Calu3 (cell line): ENCODE data around the gene WDR36. TPM values are rescaled to one million over a fixed set of nuclear protein-coding genes. Genes with fewer than 3 reads are reported as not detected.

Experiments used
- BruUV-seq: library from RNA; stranded (reverse); fragments of 400-500 nt; replicated peaks from 2 replicates; lab custom pipeline; 2021; lab: Mats Ljungman, UMichigan
- CTCF ChIA-PET: fragments of 300-600 bp; sonication (Branson Sonifier 250); formaldehyde crosslinking; loops from one replicate; lab custom pipeline; 2022; ENCODE audit warnings: antibody characterized with exemption; lab: Charles Lee
- DNase-seq: peaks from one replicate; pipeline ENCODE4 v3.0.0; 2022
- H3K27ac Mint-ChIP-seq: one replicate; pipeline ENCODE4 v1.8.0; 2022; ENCODE audit warnings: mixed read lengths; ENCODE audit not compliant: unreplicated experiment
- H3K27me3 Mint-ChIP-seq: one replicate; pipeline ENCODE4 v1.8.0; 2022; ENCODE audit warnings: mixed read lengths; ENCODE audit not compliant: unreplicated experiment
- H3K36me3 Mint-ChIP-seq: one replicate; pipeline ENCODE4 v1.8.0; 2022; ENCODE audit warnings: mild to moderate bottlenecking, moderate library complexity, mixed read lengths; ENCODE audit not compliant: insufficient read depth, unreplicated experiment
- H3K4me1 Mint-ChIP-seq: one replicate; pipeline ENCODE4 v1.8.0; 2022; ENCODE audit warnings: mild to moderate bottlenecking, low read depth, mixed read lengths; ENCODE audit not compliant: unreplicated experiment
- H3K4me3 Mint-ChIP-seq: one replicate; pipeline ENCODE4 v1.8.0; 2022; ENCODE audit warnings: mild to moderate bottlenecking, low read depth, moderate library complexity, mixed read lengths; ENCODE audit not compliant: unreplicated experiment
- H3K9me3 Mint-ChIP-seq: one replicate; pipeline ENCODE4 v1.8.0; 2022; ENCODE audit warnings: low read depth, mixed read lengths; ENCODE audit not compliant: unreplicated experiment
- CTCF ChIP-seq: fragments of 200-600 bp; IDR thresholded peaks from one replicate; pipeline ENCODE4 v1.8.0; 2022; ENCODE audit warnings: antibody characterized with exemption; ENCODE audit not compliant: unreplicated experiment
- intact Hi-C: fragments of 100-400 bp; cut with micrococcal nuclease; formaldehyde crosslinking; loops from one replicate; pipeline ENCODE4 v1.10.0; 2022; ENCODE audit not compliant: unreplicated experiment
- total RNA-seq: library from RNA; stranded (reverse); gene quantifications from 2 replicates; pipeline ENCODE4 v1.2.3, GENCODE V29; 2022

WDR36 gene
- total RNA-seq, 1 experiment from 2014 or later = 48.7 TPM

GRCh38 chr5:111069839-111070238 is 22.3 kb upstream of the WDR36 start:
- Mint-ChIP-seq H3K27me3 (peaks cover 87% of the 10 kb centered on the region), H3K9me3 (no peaks in the 10 kb centered on the region), H3K36me3 (peaks cover 9% of the 10 kb centered on the region), H3K4me3 (no peak overlapping the region), H3K27ac (no peak overlapping the region), H3K4me1 (peaks cover 20% of the 10 kb centered on the region)
- no TSS peak for BruUV-seq
- intact Hi-C loops = no loop called here
- CTCF ChIA-PET = no interaction called here
- DNase-seq = no peak
- TF ChIP-seq CTCF = no peak

- BruUV-seq = no TSS peak
- Mint-ChIP-seq H3K36me3 (peaks cover 13% of the 10 kb centered on the region), H3K27me3 (peaks cover 85% of the 10 kb centered on the region), H3K9me3 (no peaks in the 10 kb centered on the region), H3K27ac (no peak overlapping the region), H3K4me3 (no peak overlapping the region), H3K4me1 (peaks cover 26% of the 10 kb centered on the region)
- CTCF ChIA-PET = no interaction called here
- intact Hi-C loops = no loop called here
- DNase-seq = no peak
- TF ChIP-seq CTCF = no peak
These were observed 21.6 kb upstream of the WDR36 start for GRCh38 chr5:111070272-111071134.

GRCh38 chr5:111071413-111071812 is 20.7 kb upstream of the WDR36 start, which contains the start of gene TSLP:
Gene TSLP, plus strand, starts transcription at chr5:111071713. Its CDS starts 178 bp downstream, at chr5:111071891.
- Mint-ChIP-seq H3K36me3 (peaks cover 15% of the 10 kb centered on the region), H3K4me1 (peaks cover 32% of the 10 kb centered on the region), H3K9me3 (no peaks in the 10 kb centered on the region), H3K27ac (no peak within 1 kb of the TSS), H3K27me3 (peaks cover 76% of the 10 kb centered on the region), H3K4me3 (peak within 1 kb of the TSS; percentile 84)
- CTCF ChIA-PET = no interaction called here
- no TSS peak for BruUV-seq
- intact Hi-C loops = no loop called here
- no peak for DNase-seq
- TF ChIP-seq CTCF = no peak

GRCh38 chr5:111072949-111073682 is 19.0 kb upstream of the WDR36 start:
- intact Hi-C loops = no loop called here
- no peaks in the 10 kb centered on the region for H3K9me3 Mint-ChIP-seq

More at GRCh38 chr5:111072949-111073682, 19.0 kb upstream of the WDR36 start:
- TF ChIP-seq CTCF = no peak
- H3K36me3 Mint-ChIP-seq = peaks cover 15% of the 10 kb centered on the region
- H3K4me3 Mint-ChIP-seq = peak overlapping the region; percentile 84
- H3K4me1 Mint-ChIP-seq = peaks cover 32% of the 10 kb centered on the region
- H3K27me3 Mint-ChIP-seq = peaks cover 59% of the 10 kb centered on the region
- peak overlapping the region; percentile 50 for H3K27ac Mint-ChIP-seq
- CTCF ChIA-PET = no interaction called here
- DNase-seq = peak; percentile 35
- BruUV-seq = no TSS peak
